ENCODE data around the gene ERGIC1.
A peak's percentile ranks its signal among the peaks of the same experiment; 100 is the strongest.

ERGIC1 gene

DNA sequence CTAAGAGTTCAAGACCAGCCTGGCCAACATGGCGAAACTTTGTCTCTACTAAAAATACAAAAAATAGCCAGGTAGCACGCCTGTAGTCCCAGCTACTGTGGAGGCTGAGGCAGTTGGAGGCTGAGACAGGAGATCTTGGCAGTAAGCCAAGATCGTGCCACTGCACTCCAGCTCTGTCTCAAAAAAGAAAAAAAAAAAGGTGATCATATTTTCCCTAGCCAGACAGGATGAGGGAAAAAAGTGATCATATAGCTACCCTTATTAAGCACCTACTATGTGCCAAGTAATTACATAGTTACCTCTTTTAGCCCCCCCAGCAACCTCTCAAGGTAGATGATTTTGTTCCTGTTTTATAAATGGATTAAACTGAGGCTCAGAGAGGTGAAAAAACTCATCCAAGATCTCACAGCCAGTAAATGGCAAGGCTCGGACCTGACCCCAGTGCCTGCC is 107.0 kb downstream of the ERGIC1 start:
- no peak overlapping the region for H3K4me3 ChIP-seq (ENCODE audit: low read depth, low read length)

DNA sequence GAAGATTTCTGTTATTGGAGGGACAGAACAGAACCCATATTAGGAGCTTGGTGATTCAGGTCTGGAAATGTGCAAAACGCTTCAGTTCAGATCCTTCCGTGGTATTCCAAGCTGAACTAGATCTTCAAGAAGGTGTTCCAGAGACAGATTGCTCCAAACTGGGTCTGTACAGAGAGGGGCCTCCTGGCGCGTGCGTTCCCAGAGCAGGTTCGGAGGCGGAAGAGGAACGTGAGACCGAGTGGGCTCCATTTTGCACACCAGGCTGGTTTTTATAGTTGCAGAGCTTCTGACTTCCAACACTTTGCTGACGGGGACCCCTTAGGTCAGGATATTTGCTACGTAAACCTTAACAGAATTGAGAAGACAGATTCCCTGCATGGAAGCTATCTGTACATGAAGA is 108.5 kb downstream of the ERGIC1 start:
- no peak overlapping the region for H3K4me3 ChIP-seq (ENCODE audit: low read depth, low read length)

DNA sequence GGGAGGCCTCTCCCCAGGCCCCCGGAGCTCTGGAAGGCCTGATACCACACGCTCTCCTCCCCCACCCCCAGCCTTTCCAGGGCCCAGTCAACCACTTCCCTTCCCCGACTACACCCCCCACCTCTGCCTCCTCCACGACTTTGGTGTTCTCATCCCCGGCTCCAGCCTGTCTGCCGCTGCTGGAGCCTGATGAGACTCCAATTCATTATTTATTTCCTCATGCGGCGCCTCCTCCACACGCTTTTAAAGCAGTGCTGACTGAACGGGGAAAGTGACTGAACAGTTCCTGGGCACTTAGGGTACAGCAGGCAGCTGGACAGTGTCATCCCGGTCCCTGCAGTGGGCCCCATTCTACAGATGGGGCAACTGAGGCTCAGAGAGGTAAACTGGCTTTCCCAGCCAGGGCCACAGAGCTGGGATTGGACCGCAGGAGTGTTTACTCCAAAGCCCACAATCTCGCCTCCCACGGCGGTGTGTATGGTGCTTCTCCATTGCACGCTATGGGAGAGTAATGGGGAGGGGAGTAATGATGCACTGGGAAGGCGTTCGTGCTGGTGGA is 109.3 kb downstream of the ERGIC1 start:
- H3K4me3 ChIP-seq (ENCODE audit: low read depth, low read length) = no peak overlapping the region

DNA sequence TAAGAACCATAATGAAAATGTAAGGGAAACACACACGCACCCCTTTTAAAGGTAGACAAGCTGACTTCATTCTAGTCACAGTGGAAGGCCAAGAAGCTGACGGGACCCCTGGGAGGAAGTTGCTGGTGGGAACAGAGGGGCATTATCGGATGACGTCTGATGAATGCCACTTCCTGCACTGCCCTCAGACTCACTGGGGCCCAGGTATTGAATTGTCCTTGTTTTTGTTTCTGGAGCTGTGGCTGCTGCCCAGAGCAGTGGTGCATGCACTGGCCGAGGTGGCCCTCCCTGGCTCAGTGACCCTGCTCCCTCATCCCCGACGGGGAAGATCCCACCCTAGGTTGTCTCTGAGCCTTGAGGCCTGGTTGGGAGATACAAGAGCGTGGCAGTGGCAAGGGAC is 109.9 kb downstream of the ERGIC1 start:
- no peak overlapping the region for H3K4me3 ChIP-seq (ENCODE audit: low read depth, low read length)

DNA sequence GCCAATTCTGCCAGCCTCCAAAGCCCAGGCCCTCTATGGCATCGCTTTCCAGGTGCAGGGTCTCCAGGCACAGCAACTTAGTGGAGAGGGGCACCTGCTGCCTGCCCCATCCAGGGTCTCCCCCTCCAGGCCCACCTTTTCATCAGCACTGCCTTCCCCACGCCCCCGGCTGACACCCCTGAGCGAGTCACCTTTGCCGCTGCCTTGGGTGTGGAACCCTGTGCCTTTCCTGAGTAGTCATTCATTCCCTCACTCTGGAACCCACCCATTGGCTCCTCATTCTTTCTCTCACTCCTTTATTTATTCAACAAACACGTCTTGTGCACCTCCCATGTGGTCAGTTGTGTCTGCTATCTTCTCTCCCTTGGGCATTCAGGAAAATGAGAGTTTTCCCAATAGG is 110.7 kb downstream of the ERGIC1 start:
- H3K4me3 ChIP-seq (ENCODE audit: low read depth, low read length) = no peak overlapping the region

GRCh38 chr5:172945151-172945550 is 111.1 kb downstream of the ERGIC1 start:
- no peak overlapping the region for H3K4me3 ChIP-seq (ENCODE audit: low read depth, low read length)

DNA sequence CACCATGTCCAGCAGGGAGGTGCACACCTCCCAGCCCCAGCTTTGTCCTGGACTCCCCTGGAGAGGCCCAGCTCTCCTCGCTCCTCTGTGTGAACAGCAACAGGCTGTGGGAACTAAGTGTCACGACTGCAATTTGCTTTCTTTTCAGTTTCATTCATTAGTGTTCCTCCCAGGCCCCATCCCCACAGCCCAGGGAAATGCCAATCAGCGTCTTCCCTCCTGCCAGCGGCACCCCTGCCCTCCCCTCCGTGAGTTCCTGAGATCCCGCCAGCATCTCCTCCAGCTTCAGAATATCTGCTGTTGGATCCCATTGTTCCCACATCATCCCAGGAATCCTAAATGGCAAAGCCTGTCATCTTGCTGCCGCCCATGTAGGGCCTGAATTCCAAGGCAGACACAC is 112.1 kb downstream of the ERGIC1 start:
- no peak overlapping the region for H3K4me3 ChIP-seq (ENCODE audit: low read depth, low read length)

- H3K4me3 ChIP-seq (ENCODE audit: low read depth, low read length) = no peak overlapping the region
Measured at GRCh38 chr5:172949426-172949825, 115.4 kb downstream of the ERGIC1 start.

DNA sequence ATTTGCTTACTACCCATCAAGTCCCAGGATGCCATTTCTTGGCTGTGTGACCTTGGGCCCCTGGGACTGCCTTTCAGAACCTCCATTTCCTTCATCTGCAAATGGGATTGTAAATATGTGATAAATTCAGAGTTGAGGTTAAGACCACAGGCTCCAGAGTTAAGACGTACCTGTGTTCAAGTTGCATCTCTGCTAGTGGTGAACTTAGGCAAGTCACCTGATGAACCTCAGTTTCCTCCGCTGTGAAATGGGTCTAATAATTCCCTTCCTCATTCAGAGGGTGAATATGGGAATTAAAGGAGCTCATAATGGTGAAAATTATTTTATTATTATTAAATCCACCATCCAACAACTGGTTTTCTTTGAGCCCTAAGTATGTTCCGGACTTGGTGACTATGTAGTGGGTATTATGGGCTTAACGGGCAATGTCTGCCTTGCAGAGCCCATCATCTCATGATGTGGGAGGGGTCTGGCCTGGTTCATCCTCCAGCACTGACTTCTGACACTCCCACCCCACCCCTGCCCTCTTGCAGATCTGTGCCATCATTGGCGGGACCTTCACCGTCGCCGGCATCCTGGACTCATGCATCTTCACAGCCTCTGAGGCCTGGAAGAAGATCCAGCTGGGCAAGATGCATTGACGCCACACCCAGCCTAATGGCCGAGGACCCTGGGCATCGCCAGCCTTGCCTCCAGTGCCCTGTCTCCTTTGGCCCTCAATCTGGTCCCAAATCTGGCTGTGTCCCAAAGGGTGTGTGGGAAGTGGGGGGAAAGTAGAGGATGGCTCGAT is 116.3 kb downstream of the ERGIC1 start:
- H3K4me3 ChIP-seq (ENCODE audit: low read depth, low read length) = no peak overlapping the region

GRCh38 chr5:172951371-172952033 is 117.5 kb downstream of the ERGIC1 start:
- H3K4me3 ChIP-seq (ENCODE audit: low read depth, low read length) = no peak overlapping the region

DNA sequence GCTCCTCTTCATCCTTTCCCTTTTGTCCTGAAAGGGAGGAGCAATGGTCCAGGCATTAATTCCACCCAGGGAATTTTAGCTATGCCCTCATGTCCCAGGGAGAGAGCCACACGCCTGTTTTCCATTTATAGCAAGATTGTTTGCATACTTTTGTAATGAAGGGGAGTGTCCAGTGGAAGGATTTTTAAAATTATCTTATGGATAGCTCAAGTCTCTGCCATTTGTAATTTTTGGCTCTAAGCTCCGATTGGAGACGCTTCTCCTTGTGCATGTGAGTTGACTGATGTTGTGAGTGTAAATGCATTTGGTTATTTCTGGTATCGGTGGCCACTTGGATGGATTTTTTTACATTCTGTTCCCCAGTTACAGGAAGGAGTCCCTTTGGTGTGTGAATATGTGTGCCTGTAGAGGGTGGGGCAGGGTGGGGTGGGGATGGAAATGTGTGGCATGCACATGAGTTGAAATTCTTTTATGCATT is 118.0 kb downstream of the ERGIC1 start:
- no peak overlapping the region for H3K4me3 ChIP-seq (ENCODE audit: low read depth, low read length)

DNA sequence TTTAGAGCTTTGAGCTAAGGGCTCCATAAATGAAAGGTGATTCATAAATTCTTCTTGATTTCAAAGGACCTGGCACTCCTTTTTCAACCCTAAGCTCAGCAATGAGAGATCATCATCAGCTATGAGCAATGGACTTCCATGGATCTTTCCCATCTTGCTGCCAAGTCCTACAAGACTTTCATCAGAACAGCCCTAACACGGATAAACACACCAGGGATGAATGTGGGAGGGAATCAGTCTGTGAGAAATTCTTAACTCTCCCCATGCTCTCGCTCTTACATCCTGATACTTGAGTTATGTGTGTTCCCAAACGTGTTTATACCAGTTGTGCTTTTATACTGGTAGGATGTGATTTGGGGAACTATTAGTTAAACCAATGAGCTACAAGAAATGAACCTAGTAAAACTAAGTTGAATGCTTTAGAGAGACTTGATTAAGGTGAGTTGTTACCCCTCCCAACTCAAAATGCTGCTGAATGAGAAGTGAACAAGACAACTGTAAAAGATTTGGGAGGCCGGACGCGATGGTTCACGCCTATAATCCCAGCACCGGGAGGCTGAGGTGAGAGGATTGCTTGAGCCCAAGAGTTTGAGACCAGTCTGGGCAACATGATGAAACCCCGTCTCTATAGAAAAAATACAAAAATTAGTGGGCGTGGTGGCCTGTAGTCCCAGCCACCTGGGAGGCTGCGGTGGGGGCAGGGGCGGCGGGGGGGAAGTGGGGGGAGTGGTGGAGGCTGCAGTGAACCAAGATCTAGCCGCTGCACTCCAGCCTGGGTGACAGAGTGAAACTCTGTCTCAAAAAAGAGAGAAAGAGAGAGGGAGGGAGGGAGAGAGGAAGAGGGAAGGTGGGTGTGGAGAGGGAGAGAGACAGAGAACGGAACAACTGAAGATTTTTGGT is 120.0 kb downstream of the ERGIC1 start:
- H3K4me3 ChIP-seq (ENCODE audit: low read depth, low read length) = no peak overlapping the region

DNA sequence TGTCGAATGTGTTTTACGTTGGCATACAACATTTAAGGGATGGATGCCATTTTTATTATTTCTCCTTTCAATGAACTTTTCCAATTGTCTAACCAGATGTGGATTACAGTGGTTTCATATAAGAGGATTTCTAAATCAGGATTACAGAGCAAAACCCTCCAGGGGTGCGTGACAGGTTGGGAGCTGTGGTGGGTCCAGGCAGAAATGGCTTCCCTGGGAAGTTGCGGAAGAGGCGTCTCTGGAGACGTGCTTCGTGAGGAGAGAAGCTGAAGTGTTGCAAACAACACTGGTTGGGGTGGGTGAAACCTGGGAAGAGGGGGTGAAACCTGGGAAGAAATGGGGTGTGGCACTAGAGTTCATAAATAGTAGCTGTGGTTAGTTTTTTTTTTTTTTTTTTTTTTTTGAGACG is 120.7 kb downstream of the ERGIC1 start:
- no peak overlapping the region for H3K4me3 ChIP-seq (ENCODE audit: low read depth, low read length)

DNA sequence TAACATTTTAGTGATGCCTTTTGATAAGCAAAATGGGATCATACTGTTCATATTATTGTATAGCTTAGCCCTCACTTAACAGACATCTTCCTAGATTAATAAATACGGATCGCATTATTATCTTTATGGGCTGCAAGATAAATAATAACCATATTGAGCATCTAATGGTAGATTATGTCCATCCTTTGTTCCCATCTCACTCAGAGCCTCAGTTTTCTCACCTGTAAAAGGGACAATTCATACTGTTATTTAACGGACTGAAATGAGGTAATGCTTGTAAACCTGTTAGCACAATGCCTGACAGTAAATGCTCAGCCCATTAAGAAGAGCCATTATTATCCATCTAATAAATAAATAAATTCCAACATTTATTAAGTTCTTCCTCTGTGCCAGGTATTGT is 122.2 kb downstream of the ERGIC1 start:
- no peak overlapping the region for H3K4me3 ChIP-seq (ENCODE audit: low read depth, low read length)

GRCh38 chr5:172956936-172957335 is 122.9 kb downstream of the ERGIC1 start:
- H3K4me3 ChIP-seq (ENCODE audit: low read depth, low read length) = no peak overlapping the region

GRCh38 chr5:172957458-172957857 is 123.4 kb downstream of the ERGIC1 start:
- no peak overlapping the region for H3K4me3 ChIP-seq (ENCODE audit: low read depth, low read length)

DNA sequence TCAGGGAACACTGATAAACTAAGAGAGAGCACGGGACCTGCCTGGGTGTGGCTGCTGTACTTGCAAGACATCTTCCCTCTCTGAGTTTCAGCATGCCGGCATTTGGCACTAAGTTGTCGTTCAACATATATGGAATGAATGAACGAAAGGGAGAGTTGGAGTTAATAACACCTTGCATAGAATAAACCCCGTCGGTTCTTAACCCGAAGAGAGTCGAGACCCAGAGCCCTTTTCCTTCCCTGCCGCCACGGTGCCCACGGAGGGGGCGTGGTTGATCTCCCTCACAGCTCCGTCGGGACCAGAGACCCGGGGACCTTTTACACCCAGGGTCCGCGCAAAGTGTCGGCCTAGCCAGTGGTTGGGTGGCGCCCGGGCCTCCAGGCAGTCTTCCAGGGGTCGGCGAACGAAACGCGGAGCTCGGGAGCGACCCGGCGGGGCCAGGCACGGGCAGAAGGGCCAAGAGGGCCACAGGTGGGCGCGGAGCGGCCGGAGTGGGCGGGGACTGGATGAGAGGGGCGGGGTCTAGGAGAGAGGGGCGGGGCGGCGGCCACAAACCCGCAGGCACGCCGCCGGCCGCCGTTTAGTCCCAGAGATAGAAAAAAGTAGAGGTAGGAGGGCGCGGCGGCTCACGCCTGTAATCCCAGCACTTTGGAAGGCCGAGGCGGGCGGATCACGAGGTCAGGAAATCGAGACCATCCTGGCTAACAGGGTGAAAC is 124.4 kb downstream of the ERGIC1 start:
- peak overlapping the region; percentile 59 for H3K4me3 ChIP-seq (ENCODE audit: low read depth, low read length)

- peak overlapping the region; percentile 99 for H3K4me3 ChIP-seq (ENCODE audit: low read depth, low read length)
Measured at GRCh38 chr5:172959824-172960799, 126.1 kb downstream of the ERGIC1 start.

- H3K4me3 ChIP-seq (ENCODE audit: low read depth, low read length) = no peak overlapping the region
Measured at GRCh38 chr5:172969921-172970320, 135.9 kb downstream of the ERGIC1 start.

All from iPS-11a (cell line).